H54 (cell line): ENCODE results near the gene CTDP1.
"Not testable (repeated sequence)": the region's sequence is repeated elsewhere in the genome, so short reads cannot be mapped to it uniquely, and the experiment has no call there.

Experiments used
- DNase-seq: peaks from one replicate; pipeline ENCODE4 v3.0.0; 2011; ENCODE audit warnings: low spot score, mixed read lengths; ENCODE audit not compliant: insufficient read length
- FAIRE-seq: peaks from 3 replicates; lab custom pipeline; 2011; peaks lifted over from hg19 to GRCh38; lab: Jason Lieb, UNC
- POLR2A ChIP-seq: IDR thresholded peaks from 2 replicates; pipeline ENCODE4 v1.6.1; 2011; ENCODE audit warnings: low read depth, mild to moderate bottlenecking, low read length

Gene CTDP1

GRCh38 chr18:79750980-79751571 is 71.5 kb downstream of the CTDP1 start:
- FAIRE-seq (no peak), DNase-seq (no peak)
- no peak for TF ChIP-seq POLR2A

GRCh38 chr18:79751918-79752578 is 72.4 kb downstream of the CTDP1 start:
- FAIRE-seq, DNase-seq: not testable (repeated sequence)

- not testable (repeated sequence) for DNase-seq, FAIRE-seq
Measured at GRCh38 chr18:79752946-79753345, 73.3 kb downstream of the CTDP1 start.

- FAIRE-seq (no peak), DNase-seq (no peak)
- no peak for TF ChIP-seq POLR2A
Measured at GRCh38 chr18:79753391-79753851, 73.8 kb downstream of the CTDP1 start.

GRCh38 chr18:79754022-79754761 is 74.6 kb downstream of the CTDP1 start:
- no peak for TF ChIP-seq POLR2A
- no peak for DNase-seq
- no peak for FAIRE-seq

GRCh38 chr18:79754831-79755351 is 75.3 kb downstream of the CTDP1 start:
- DNase-seq = no peak
- no peak for FAIRE-seq
- TF ChIP-seq POLR2A = no peak

- FAIRE-seq (no peak), DNase-seq (no peak)
- no peak for TF ChIP-seq POLR2A
Measured at GRCh38 chr18:79755496-79756142, 76.0 kb downstream of the CTDP1 start.

GRCh38 chr18:79756143-79756500 is 76.5 kb downstream of the CTDP1 start:
- no peak for DNase-seq
- TF ChIP-seq POLR2A = no peak
- no peak for FAIRE-seq

GRCh38 chr18:79756826-79757225 is 77.2 kb downstream of the CTDP1 start:
- no peak for TF ChIP-seq POLR2A
- DNase-seq (no peak), FAIRE-seq (no peak)

GRCh38 chr18:79760348-79760747 is 80.7 kb downstream of the CTDP1 start:
- no peak for FAIRE-seq
- DNase-seq = no peak
- TF ChIP-seq POLR2A = no peak

- DNase-seq (no peak), FAIRE-seq (no peak)
- TF ChIP-seq POLR2A = no peak
Measured at GRCh38 chr18:79760881-79761280, 81.3 kb downstream of the CTDP1 start.

- FAIRE-seq = no peak
- DNase-seq = no peak
Measured at GRCh38 chr18:79763407-79763806, 83.8 kb downstream of the CTDP1 start.

GRCh38 chr18:79764131-79764530 is 84.5 kb downstream of the CTDP1 start:
- TF ChIP-seq POLR2A = no peak
- FAIRE-seq = no peak
- no peak for DNase-seq

More at GRCh38 chr18:79763407-79763806, 83.8 kb downstream of the CTDP1 start:
- no peak for TF ChIP-seq POLR2A
